ENCODE measurements around the gene SLC25A24.

GRCh38 chr1:108124622-108125311 is 75.4 kb downstream of the SLC25A24 start:
- TF ChIP-seq GATA3 (IDR thresholded peaks at IDR 0.05; ENCODE audit: low read depth, low read length) = no peak
- TF ChIP-seq GATA2 (IDR thresholded peaks at IDR 0.05; ENCODE audit: low read depth, low read length) = no peak

All from SH-SY5Y (cell line).